ENCODE data around the gene CLEC16A.

The CLEC16A gene

GRCh38 chr16:10959161-10959560, 14.8 kb downstream of the CLEC16A start:
- Histone ChIP-seq H3K4me2 (ENCODE audit: insufficient read depth, low read length) (no peak overlapping the region), H3K36me3 (ENCODE audit: insufficient read depth, low read length) (peaks cover 58% of the 10 kb centered on the region), H4K20me1 (ENCODE audit: insufficient read depth, low read length) (peaks cover 27% of the 10 kb centered on the region), H3K9me3 (ENCODE audit: insufficient read depth, low read length, severe bottlenecking) (no peaks in the 10 kb centered on the region), H3K4me3 (ENCODE audit: low read depth in 1 of 2, low read length in 2 of 2) (no peak overlapping the region), H2AFZ (ENCODE audit: low read depth, low read length) (no peak overlapping the region), H3K27ac (ENCODE audit: low read length) (no peak overlapping the region), H3K4me1 (ENCODE audit: insufficient read depth, low read length) (peaks cover 2% of the 10 kb centered on the region), H3K79me2 (ENCODE audit: insufficient read depth, low read length) (peaks cover 33% of the 10 kb centered on the region), H3K9ac (ENCODE audit: low read depth, low read length) (no peak overlapping the region), H3K27me3 (ENCODE audit: insufficient read depth, low read length, poor library complexity) (no peaks in the 10 kb centered on the region)
- TF ChIP-seq EZH2 (IDR thresholded peaks at IDR 0.05; ENCODE audit: borderline replicate concordance, low read depth, low read length, severe bottlenecking) (no peak), CTCF (IDR thresholded peaks at IDR 0.05; ENCODE audit: borderline replicate concordance, extremely low read depth, low read length, poor library complexity, severe bottlenecking) (no peak)
- DNase-seq = no peak
- no peak for ATAC-seq (ENCODE audit: insufficient read depth, low read depth)

GRCh38 chr16:10961231-10961630, 16.9 kb downstream of the CLEC16A start:
- no peak overlapping the region for H3K9ac ChIP-seq (ENCODE audit: low read depth, low read length)
- peaks cover 78% of the 10 kb centered on the region for H3K36me3 ChIP-seq (ENCODE audit: insufficient read depth, low read length)
- TF ChIP-seq CTCF (IDR thresholded peaks at IDR 0.05; ENCODE audit: borderline replicate concordance, extremely low read depth, low read length, poor library complexity, severe bottlenecking) (no peak), EZH2 (IDR thresholded peaks at IDR 0.05; ENCODE audit: borderline replicate concordance, low read depth, low read length, severe bottlenecking) (no peak)
- ATAC-seq (ENCODE audit: insufficient read depth, low read depth) (no peak), DNase-seq (no peak)
- peaks cover 29% of the 10 kb centered on the region for H3K79me2 ChIP-seq (ENCODE audit: insufficient read depth, low read length)
- no peak overlapping the region for H3K4me3 ChIP-seq (ENCODE audit: low read depth in 1 of 2, low read length in 2 of 2)
- H4K20me1 ChIP-seq (ENCODE audit: insufficient read depth, low read length) = peaks cover 18% of the 10 kb centered on the region
- H3K9me3 ChIP-seq (ENCODE audit: insufficient read depth, low read length, severe bottlenecking) = no peaks in the 10 kb centered on the region
- H2AFZ ChIP-seq (ENCODE audit: low read depth, low read length) = no peak overlapping the region
- H3K27me3 ChIP-seq (ENCODE audit: insufficient read depth, low read length, poor library complexity) = no peaks in the 10 kb centered on the region
- H3K4me1 ChIP-seq (ENCODE audit: insufficient read depth, low read length) = peaks cover 21% of the 10 kb centered on the region
- no peak overlapping the region for H3K4me2 ChIP-seq (ENCODE audit: insufficient read depth, low read length)
- no peak overlapping the region for H3K27ac ChIP-seq (ENCODE audit: low read length)

GRCh38 chr16:10964039-10964890, 19.9 kb downstream of the CLEC16A start:
- DNase-seq = peak; percentile 85
- 0 out of 2 replicates have a peak overlapping the region, but pooled peaks have one; percentile 17 for H3K9ac ChIP-seq (ENCODE audit: low read depth, low read length)
- peaks cover 21% of the 10 kb centered on the region for H3K4me1 ChIP-seq (ENCODE audit: insufficient read depth, low read length)
- H2AFZ ChIP-seq (ENCODE audit: low read depth, low read length) = peak overlapping the region; percentile 10; the same call in 1 of the 2 replicates
- H3K27me3 ChIP-seq (ENCODE audit: insufficient read depth, low read length, poor library complexity) = no peaks in the 10 kb centered on the region
- H3K4me2 ChIP-seq (ENCODE audit: insufficient read depth, low read length) = peak overlapping the region; percentile 52
- peaks cover 10% of the 10 kb centered on the region for H4K20me1 ChIP-seq (ENCODE audit: insufficient read depth, low read length)
- TF ChIP-seq EZH2 (IDR thresholded peaks at IDR 0.05; ENCODE audit: borderline replicate concordance, low read depth, low read length, severe bottlenecking) = no peak
- peak; percentile 98 for TF ChIP-seq CTCF (IDR thresholded peaks at IDR 0.05; ENCODE audit: borderline replicate concordance, extremely low read depth, low read length, poor library complexity, severe bottlenecking)
- peaks cover 72% of the 10 kb centered on the region for H3K36me3 ChIP-seq (ENCODE audit: insufficient read depth, low read length)
- peak overlapping the region in 1 of 2 experiments; percentile 3; a peak in 1 of 4 replicates for H3K4me3 ChIP-seq (ENCODE audit: low read depth in 1 of 2, low read length in 2 of 2)
- H3K9me3 ChIP-seq (ENCODE audit: insufficient read depth, low read length, severe bottlenecking) = no peaks in the 10 kb centered on the region
- H3K79me2 ChIP-seq (ENCODE audit: insufficient read depth, low read length) = peaks cover 28% of the 10 kb centered on the region
- peak; percentile 94 for ATAC-seq (ENCODE audit: insufficient read depth, low read depth)
- peak overlapping the region; percentile 58 for H3K27ac ChIP-seq (ENCODE audit: low read length)
